K562 (cell line): ENCODE measurements around the gene OR10G7. TPM values are rescaled to one million over a fixed set of nuclear protein-coding genes. Genes with fewer than 3 reads are reported as not detected.
A peak's percentile ranks its signal among the peaks of the same experiment; 100 is the strongest.

ENCODE experiments used
- ATAC-seq: fragments of 200-7000 bp; cut with Tn5 transposase; 3 replicates; pipeline ENCODE4 v1.9.1; 2020; ENCODE audit warnings: moderate library complexity
- BruUV-seq: library from RNA; stranded (reverse); fragments of 400-500 nt; replicated peaks from 2 replicates; lab custom pipeline; 2021; lab: Mats Ljungman, UMichigan
- CTCF ChIA-PET: fragments of 300-600 bp; formaldehyde crosslinking; extraction: SDS; loops from one replicate; lab custom pipeline; 2021; ENCODE audit warnings: low intra/inter-chr PET ratio; lab: Yijun Ruan, JAX
- POLR2A ChIA-PET: fragments of 300-600, 350-650 bp; sonication (Branson Sonifier 250); formaldehyde crosslinking; extraction: SDS; loops from one replicate; lab custom pipeline; 2021; ENCODE audit warnings: antibody characterized with exemption, inconsistent platforms; lab: Yijun Ruan, JAX
- DNase-seq, 4 experiments: peaks; one replicate each; pipeline versions ENCODE4 v3.0.0 to v3.0.0-alpha.2; 2011 to 2018; ENCODE audit warnings: low spot score in 3 of 4, mixed read lengths in 3 of 4; ENCODE audit errors: extremely low read depth in 1 of 4
- FAIRE-seq: peaks from 2 replicates; lab custom pipeline; 2011; peaks lifted over from hg19 to GRCh38; lab: Jason Lieb, UNC
- H2AFZ ChIP-seq: 2 replicates; pipeline ENCODE4 v1.6.0; 2011; ENCODE audit warnings: low read depth, low read length, control low read depth, inconsistent platforms
- H3K27ac ChIP-seq: fragments of 200-600 bp; 3 replicates; pipeline ENCODE4 v1.8.0; 2011; ENCODE audit warnings: low read depth, mild to moderate bottlenecking, control low read depth, inconsistent platforms, low read length, moderate library complexity, mixed read lengths; ENCODE audit errors: extremely low read depth
- H3K27me3 ChIP-seq, 2 experiments: fragments of 300-600 bp in 1 of 2; 2 replicates in 1 of 2; 3 replicates in 1 of 2; pipeline versions ENCODE4 v1.6.0 to v1.8.0; 2011; ENCODE audit warnings: inconsistent platforms in 2 of 2, low read length in 2 of 2, mild to moderate bottlenecking in 1 of 2, mixed read lengths in 1 of 2, moderate library complexity in 1 of 2; ENCODE audit not compliant: control insufficient read depth in 2 of 2, insufficient read depth in 2 of 2
- H3K36me3 ChIP-seq: fragments of 300-600 bp; 3 replicates; pipeline ENCODE4 v1.8.0; 2011; ENCODE audit warnings: mild to moderate bottlenecking, low read length, inconsistent platforms; ENCODE audit not compliant: control insufficient read depth, insufficient read depth
- H3K4me1 ChIP-seq, 2 experiments: fragments of 200-600 bp in 1 of 2; replicated peaks in 1 of 2; 2 replicates in 1 of 2; 3 replicates in 1 of 2; pipeline versions ENCODE4 v1.5.1 to v1.8.0; 2011; ENCODE audit warnings: inconsistent platforms in 2 of 2, low read length in 2 of 2, mild to moderate bottlenecking in 1 of 2, mixed read lengths in 1 of 2, moderate library complexity in 1 of 2; ENCODE audit not compliant: control insufficient read depth in 2 of 2, insufficient read depth in 2 of 2
- H3K4me2 ChIP-seq: 2 replicates; pipeline ENCODE4 v1.6.1; 2011; ENCODE audit warnings: low read length, control low read depth, inconsistent platforms, mixed read lengths; ENCODE audit not compliant: insufficient read depth
- H3K4me3 ChIP-seq: fragments of 200-600 bp; sonication (generic), shearing (Covaris generic); 2 replicates; pipeline ENCODE4 v1.5.1; 2016; ENCODE audit warnings: control low read depth, inconsistent platforms
- H3K79me2 ChIP-seq: fragments of 200-600 bp; 3 replicates; pipeline ENCODE4 v1.8.0; 2011; ENCODE audit warnings: low read length, inconsistent platforms; ENCODE audit not compliant: control insufficient read depth, insufficient read depth
- H3K9ac ChIP-seq, 2 experiments: 2 replicates each; pipeline versions ENCODE4 v1.6.0 to v1.6.1; 2011; ENCODE audit warnings: low read depth in 2 of 2, low read length in 2 of 2, control low read depth in 1 of 2, inconsistent platforms in 1 of 2, mild to moderate bottlenecking in 1 of 2, mixed read lengths in 1 of 2; ENCODE audit not compliant: insufficient read depth in 1 of 2
- H3K9me1 ChIP-seq: one replicate; pipeline ENCODE4 v1.6.0; 2011; ENCODE audit warnings: inconsistent platforms, mild to moderate bottlenecking, low read length, moderate library complexity; ENCODE audit not compliant: control insufficient read depth, insufficient read depth
- H3K9me3 ChIP-seq: replicated peaks from 2 replicates; pipeline ENCODE4 v1.5.1; 2011; ENCODE audit warnings: low read depth, low read length, inconsistent platforms; ENCODE audit not compliant: control insufficient read depth, insufficient read depth
- H4K20me1 ChIP-seq: replicated peaks from 2 replicates; pipeline ENCODE4 v1.6.1; 2011; ENCODE audit warnings: low read length, inconsistent platforms, mixed read lengths; ENCODE audit not compliant: control insufficient read depth, insufficient read depth
- CC2D1A ChIP-seq: fragments of 450-650 bp; IDR thresholded peaks from 2 replicates; pipeline ENCODE4 v1.6.1; 2017; ENCODE audit warnings: mild to moderate bottlenecking
- ETV6 ChIP-seq, 3 experiments: fragments of 150-350 bp in 1 of 3; sonication (generic) in 1 of 3; formaldehyde crosslinking in 1 of 3; IDR thresholded peaks; 2 replicates each; pipeline versions ENCODE4 v1.6.1 to v1.8.0; 2014 to 2022; ENCODE audit warnings: borderline replicate concordance in 2 of 3, low read depth in 2 of 3, antibody characterized with exemption in 1 of 3, low read length in 1 of 3, mild to moderate bottlenecking in 1 of 3, missing genetic modification reagents in 1 of 3
- JUN ChIP-seq, 2 experiments: sonication (generic) in 1 of 2; formaldehyde crosslinking in 1 of 2; IDR thresholded peaks; 2 replicates each; pipeline versions ENCODE4 v1.6.1 to v1.8.0; 2012 to 2022; ENCODE audit warnings: borderline replicate concordance in 2 of 2, mild to moderate bottlenecking in 2 of 2, improper control_type of control experiment in 1 of 2, low read depth in 1 of 2, low read length in 1 of 2, missing genetic modification reagents in 1 of 2
- KDM1A ChIP-seq, 2 experiments: fragments of 450-650 bp; IDR thresholded peaks; 2 replicates each; pipeline ENCODE4 v1.6.1; 2016; ENCODE audit warnings: mild to moderate bottlenecking in 2 of 2
- KLF13 ChIP-seq: fragments of 450-650 bp; IDR thresholded peaks from 2 replicates; pipeline ENCODE4 v1.6.1; 2016; ENCODE audit warnings: missing genetic modification characterization, low read depth, mild to moderate bottlenecking, missing compliant biosample characterization, moderate library complexity, borderline replicate concordance
- KLF6 ChIP-seq: fragments of 250-450 bp; sonication (Bioruptor Pico); IDR thresholded peaks from 2 replicates; pipeline ENCODE4 v1.4.0; 2020; ENCODE audit warnings: mild to moderate bottlenecking, moderate library complexity, borderline replicate concordance
- MTA2 ChIP-seq: fragments of 450-650 bp; IDR thresholded peaks from 2 replicates; pipeline ENCODE4 v1.6.1; 2016; ENCODE audit warnings: low read depth
- MXI1 ChIP-seq: IDR thresholded peaks from 2 replicates; pipeline ENCODE4 v1.6.1; 2011; ENCODE audit warnings: low read depth, mild to moderate bottlenecking, improper control_type of control experiment, low read length
- MYNN ChIP-seq, 2 experiments: sonication (generic); formaldehyde crosslinking in 1 of 2; IDR thresholded peaks; 2 replicates each; pipeline versions ENCODE4 v1.5.0 to v1.6.1; 2016 to 2020; ENCODE audit warnings: antibody characterized with exemption in 1 of 2, missing genetic modification reagents in 1 of 2
- NCOA2 ChIP-seq, 2 experiments: fragments of 450-650 bp; IDR thresholded peaks; 2 replicates each; pipeline ENCODE4 v1.6.1; 2018; ENCODE audit warnings: mild to moderate bottlenecking in 2 of 2, moderate library complexity in 1 of 2; ENCODE audit not compliant: partially characterized antibody in 2 of 2
- NEUROD1 ChIP-seq: fragments of 150-350 bp; IDR thresholded peaks from 2 replicates; pipeline ENCODE4 v1.6.1; 2014; ENCODE audit warnings: borderline replicate concordance, low read length, low read depth; ENCODE audit not compliant: partially characterized antibody
- PHB2 ChIP-seq: fragments of 450-650 bp; IDR thresholded peaks from 2 replicates; pipeline ENCODE4 v1.6.1; 2017; ENCODE audit warnings: low read depth
- POLR2AphosphoS5 ChIP-seq: IDR thresholded peaks from 2 replicates; pipeline ENCODE4 v1.6.1; 2011; ENCODE audit warnings: mild to moderate bottlenecking, low read depth, low read length, moderate library complexity; ENCODE audit not compliant: control insufficient read depth, insufficient read depth
- STAT5B ChIP-seq: fragments of 250-450 bp; sonication (Bioruptor Pico); IDR thresholded peaks from 2 replicates; pipeline ENCODE4 v1.8.0; 2021; ENCODE audit warnings: mild to moderate bottlenecking, inconsistent platforms
- WGBS: fragments of 100-300 bp; shearing (Covaris generic); methylation state at CpG from one replicate; pipeline ENCODE4 v1.1.6; 2016; ENCODE audit warnings: low coverage, mixed read lengths; ENCODE audit not compliant: insufficient coverage; ENCODE audit errors: missing lambda C conversion rate; 5-methylcytosine and 5-hydroxymethylcytosine counted together
- in situ Hi-C: fragments of 300-500 bp; cut with MboI; formaldehyde crosslinking; loops from 4 replicates; pipeline ENCODE4 v1.15.0; 2018; ENCODE audit warnings: inconsistent platforms, mixed read lengths
- intact Hi-C: fragments of 100-400 bp; cut with micrococcal nuclease; formaldehyde crosslinking; loops from 2 replicates; pipeline ENCODE4 v1.14.2; 2022
- polyA plus RNA-seq, 8 experiments: library from polyadenylated mRNA; depleted of rRNA in 4 of 8; stranded (reverse) in 5 of 8; unstranded in 3 of 8; fragments of >200 nt; fragmentation: Nextera tagmentation in 2 of 8; fragmentation: Illumina TruSeq in 1 of 8; extraction: Ambion mirVana in 2 of 8; extraction: Trizol in 1 of 8; gene quantifications; 2 replicates each; pipeline versions ENCODE4 v1.2.1 to v1.2.3, GENCODE V29; 2011 to 2014; ENCODE audit warnings: inconsistent platforms in 1 of 8, missing spikeins in 1 of 8
- total RNA-seq, 7 experiments: library from RNA; depleted of rRNA in 6 of 7; stranded (reverse); fragments of >200 nt in 6 of 7; fragmentation: Illumina TruSeq in 2 of 7; extraction: Trizol in 2 of 7; gene quantifications; 2 replicates each; pipeline versions ENCODE4 v1.2.1 to v1.2.3, GENCODE V29; 2011 to 2021; ENCODE audit warnings: low replicate concordance in 1 of 7
- TF ChIP-seq, protein P1 (sequence below): fragments of 450-650 bp; IDR thresholded peaks from 2 replicates; pipeline ENCODE4 v1.6.1; 2016
- TF ChIP-seq, protein P2 (sequence below): fragments of 450-650 bp; formaldehyde crosslinking; conservative IDR thresholded peaks from 2 replicates; pipeline ENCODE4 v1.4.0; 2022; ENCODE audit warnings: mild to moderate bottlenecking, missing genetic modification characterization
- TF ChIP-seq, protein P3 (sequence below): sonication (generic); formaldehyde crosslinking; IDR thresholded peaks from 2 replicates; pipeline ENCODE4 v1.8.1; 2022; ENCODE audit warnings: missing genetic modification reagents

Gene OR10G7
- total and polyA plus RNA-seq, 9 of the 15 experiments (the other 6 are each of a cell fraction or from before 2014, with no cell fraction given) = not detected

DNA sequence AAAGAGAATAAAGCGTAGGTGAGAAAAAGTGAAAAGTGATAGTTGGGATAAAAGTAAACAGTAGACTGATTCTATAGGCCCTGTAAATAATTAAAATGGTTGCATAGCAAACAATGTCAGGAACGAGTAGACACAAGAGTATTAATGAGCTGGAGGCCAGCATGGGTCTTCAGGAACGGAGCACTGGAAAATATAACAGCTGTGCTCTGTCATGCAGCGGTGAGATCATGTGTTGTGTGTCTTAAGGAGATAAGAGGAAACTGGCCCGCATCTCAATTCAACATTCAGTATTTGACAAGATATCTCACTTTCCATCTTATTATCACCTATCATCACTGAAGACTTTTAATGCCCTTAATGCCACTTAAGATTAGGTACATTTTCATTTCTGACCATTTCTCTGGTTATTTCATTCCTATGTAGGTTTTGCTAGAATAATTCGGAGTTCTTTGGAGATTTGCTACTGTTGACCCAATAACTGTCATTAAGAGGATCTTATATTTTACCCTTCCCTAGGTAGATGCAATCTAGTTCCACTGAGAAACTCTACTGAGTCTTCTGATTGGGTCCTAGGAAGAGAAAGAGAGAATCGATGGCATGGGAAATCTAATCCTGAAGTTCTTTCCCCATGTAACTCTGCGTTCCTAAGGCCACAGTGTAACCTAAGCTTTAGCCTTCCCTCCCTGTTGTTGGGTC, 38.7 kb upstream of the OR10G7 start:
- POLR2A ChIA-PET = interaction anchor here (0.8 to 1.8 kb wide), 6 partner anchors 10 to 241 kb away, joined by 3 to 6 read pairs (median 4); partner anchors contain the start of gene VWA5A
- peak; percentile 96 for FAIRE-seq
- CTCF ChIA-PET = no interaction called here
- peak; percentile 90 for TF ChIP-seq POLR2AphosphoS5
- no peak for TF ChIP-seq STAT5B
- TF ChIP-seq ETV6 (IDR thresholded peaks at IDR 0.05; ENCODE audit: borderline replicate concordance in 1 of 2, low read depth in 2 of 2, low read length in 1 of 2) = no peak
- no peak for TF ChIP-seq ETV6 (CRISPR knock-in tag; IDR thresholded peaks at IDR 0.05; ENCODE audit: borderline replicate concordance)
- peak; percentile 60 to 68; a peak in 2 of 4 replicates for TF ChIP-seq KDM1A (IDR thresholded peaks at IDR 0.05)
- TF ChIP-seq MXI1 = peak; percentile 47; the same call in 1 of the 2 replicates
- TF ChIP-seq MTA2 = peak; percentile 96
- TF ChIP-seq NCOA2 (IDR thresholded peaks at IDR 0.05; ENCODE audit: partially characterized antibody in 2 of 2) = peak in 1 of 2 experiments; percentile 63
- peak; percentile 20; the same call in 1 of the 2 replicates for TF ChIP-seq KLF6
- peak; percentile 90 for TF ChIP-seq NEUROD1
- peak; percentile 99 for TF ChIP-seq JUN (IDR thresholded peaks at IDR 0.05; ENCODE audit: borderline replicate concordance, low read depth, low read length)
- no peak for TF ChIP-seq JUN (CRISPR knock-in tag; IDR thresholded peaks at IDR 0.05; ENCODE audit: borderline replicate concordance)
- TF ChIP-seq PHB2 = peak; percentile 87
- TF ChIP-seq, protein P1, sequence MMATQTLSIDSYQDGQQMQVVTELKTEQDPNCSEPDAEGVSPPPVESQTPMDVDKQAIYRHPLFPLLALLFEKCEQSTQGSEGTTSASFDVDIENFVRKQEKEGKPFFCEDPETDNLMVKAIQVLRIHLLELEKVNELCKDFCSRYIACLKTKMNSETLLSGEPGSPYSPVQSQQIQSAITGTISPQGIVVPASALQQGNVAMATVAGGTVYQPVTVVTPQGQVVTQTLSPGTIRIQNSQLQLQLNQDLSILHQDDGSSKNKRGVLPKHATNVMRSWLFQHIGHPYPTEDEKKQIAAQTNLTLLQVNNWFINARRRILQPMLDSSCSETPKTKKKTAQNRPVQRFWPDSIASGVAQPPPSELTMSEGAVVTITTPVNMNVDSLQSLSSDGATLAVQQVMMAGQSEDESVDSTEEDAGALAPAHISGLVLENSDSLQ = peak; percentile 65
- TF ChIP-seq, protein P2, sequence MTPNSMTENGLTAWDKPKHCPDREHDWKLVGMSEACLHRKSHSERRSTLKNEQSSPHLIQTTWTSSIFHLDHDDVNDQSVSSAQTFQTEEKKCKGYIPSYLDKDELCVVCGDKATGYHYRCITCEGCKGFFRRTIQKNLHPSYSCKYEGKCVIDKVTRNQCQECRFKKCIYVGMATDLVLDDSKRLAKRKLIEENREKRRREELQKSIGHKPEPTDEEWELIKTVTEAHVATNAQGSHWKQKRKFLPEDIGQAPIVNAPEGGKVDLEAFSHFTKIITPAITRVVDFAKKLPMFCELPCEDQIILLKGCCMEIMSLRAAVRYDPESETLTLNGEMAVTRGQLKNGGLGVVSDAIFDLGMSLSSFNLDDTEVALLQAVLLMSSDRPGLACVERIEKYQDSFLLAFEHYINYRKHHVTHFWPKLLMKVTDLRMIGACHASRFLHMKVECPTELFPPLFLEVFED (CRISPR knock-in tag) = peak; percentile 74; the same call in 1 of the 2 replicates
- TF ChIP-seq KLF13 = no peak
- TF ChIP-seq, protein P3, sequence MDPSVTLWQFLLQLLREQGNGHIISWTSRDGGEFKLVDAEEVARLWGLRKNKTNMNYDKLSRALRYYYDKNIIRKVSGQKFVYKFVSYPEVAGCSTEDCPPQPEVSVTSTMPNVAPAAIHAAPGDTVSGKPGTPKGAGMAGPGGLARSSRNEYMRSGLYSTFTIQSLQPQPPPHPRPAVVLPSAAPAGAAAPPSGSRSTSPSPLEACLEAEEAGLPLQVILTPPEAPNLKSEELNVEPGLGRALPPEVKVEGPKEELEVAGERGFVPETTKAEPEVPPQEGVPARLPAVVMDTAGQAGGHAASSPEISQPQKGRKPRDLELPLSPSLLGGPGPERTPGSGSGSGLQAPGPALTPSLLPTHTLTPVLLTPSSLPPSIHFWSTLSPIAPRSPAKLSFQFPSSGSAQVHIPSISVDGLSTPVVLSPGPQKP (CRISPR knock-in tag) = no peak
- TF ChIP-seq CC2D1A = peak; percentile 86
- peak; percentile 91 for TF ChIP-seq MYNN (IDR thresholded peaks at IDR 0.05)
- TF ChIP-seq MYNN (CRISPR knock-in tag; IDR thresholded peaks at IDR 0.05) = no peak

More for the DNA sequence above, 38.7 kb upstream of the OR10G7 start:
- no peaks in the 10 kb centered on the region for H3K27me3 ChIP-seq
- no peaks in the 10 kb centered on the region for H3K36me3 ChIP-seq
- intact Hi-C loops (no loop called here), in situ Hi-C loops (loop anchor here (10.0 kb wide), 1 partner anchor 325 kb away; no protein-coding TSS in a partner anchor)
- no peaks in the 10 kb centered on the region for H3K79me2 ChIP-seq
- peak overlapping the region; percentile 42 for H3K4me2 ChIP-seq
- ATAC-seq (peak; percentile 94), DNase-seq (peak; percentile 63 to 90 (median 72))
- H3K9ac ChIP-seq = peak overlapping the region in 1 of 2 experiments; percentile 47; a peak in 2 of 4 replicates
- peaks cover 21 to 26% of the 10 kb centered on the region in 2 experiments; a peak in 4 of 5 replicates for H3K4me1 ChIP-seq
- peak overlapping the region; percentile 70 for H2AFZ ChIP-seq
- H3K27ac ChIP-seq = peak overlapping the region; percentile 68
- BruUV-seq = no TSS peak
- H4K20me1 ChIP-seq = no peaks in the 10 kb centered on the region
- H3K9me3 ChIP-seq = no peaks in the 10 kb centered on the region
- 9% methylated on average over 8 of the region's 8 CpGs for WGBS
- no peak overlapping the region for H3K4me3 ChIP-seq
- H3K9me1 ChIP-seq = no peaks in the 10 kb centered on the region
